Transverse colon (tissue), 4 donors: ENCODE data around the gene REV1.

Experiments
- POLR2A ChIP-seq: fragments of 450-650 bp; IDR thresholded peaks from one replicate; pipeline ENCODE4 v1.6.1; 2016; ENCODE audit warnings: antibody characterized with exemption, mild to moderate bottlenecking, moderate library complexity
- POLR2AphosphoS5 ChIP-seq, 3 donors: sonication (generic); formaldehyde crosslinking; IDR thresholded peaks; one replicate each; pipeline ENCODE4 v1.6.1; 2016; ENCODE audit warnings: antibody characterized with exemption in 3 of 3
- TF ChIP-seq, protein P1 (sequence below), 5 experiments: fragments of 200-600 bp in 3 of 5; fragments of 450-650 bp in 2 of 5; sonication (generic) in 3 of 5; IDR thresholded peaks; 1 replicate in 2 of 5; 2 replicates in 3 of 5; pipeline ENCODE4 v1.5.1; 2016 to 2017; ENCODE audit warnings: antibody characterized with exemption in 5 of 5, inconsistent platforms in 3 of 5, mild to moderate bottlenecking in 2 of 5, moderate library complexity in 1 of 5

DNA sequence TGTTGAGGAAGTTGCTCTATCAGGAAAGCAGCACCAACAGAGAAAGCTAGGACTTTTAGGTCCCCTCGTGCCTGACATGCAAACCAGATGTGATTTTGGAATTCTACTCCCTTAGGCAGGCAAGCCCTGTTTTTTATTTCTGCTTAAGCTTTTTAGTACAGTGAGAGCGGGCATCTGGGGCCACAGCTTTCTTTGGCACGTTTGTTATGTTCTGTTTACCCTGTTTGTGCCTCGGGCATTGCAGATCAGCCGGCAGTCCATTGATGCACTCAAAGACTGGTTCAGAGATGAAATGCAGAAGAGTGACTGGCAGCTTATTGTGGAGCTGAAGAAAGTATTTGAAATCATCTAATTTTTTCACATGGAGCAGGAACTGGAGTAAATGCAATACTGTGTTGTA, 90.8 kb downstream of the REV1 start:
- TF ChIP-seq, protein P1, sequence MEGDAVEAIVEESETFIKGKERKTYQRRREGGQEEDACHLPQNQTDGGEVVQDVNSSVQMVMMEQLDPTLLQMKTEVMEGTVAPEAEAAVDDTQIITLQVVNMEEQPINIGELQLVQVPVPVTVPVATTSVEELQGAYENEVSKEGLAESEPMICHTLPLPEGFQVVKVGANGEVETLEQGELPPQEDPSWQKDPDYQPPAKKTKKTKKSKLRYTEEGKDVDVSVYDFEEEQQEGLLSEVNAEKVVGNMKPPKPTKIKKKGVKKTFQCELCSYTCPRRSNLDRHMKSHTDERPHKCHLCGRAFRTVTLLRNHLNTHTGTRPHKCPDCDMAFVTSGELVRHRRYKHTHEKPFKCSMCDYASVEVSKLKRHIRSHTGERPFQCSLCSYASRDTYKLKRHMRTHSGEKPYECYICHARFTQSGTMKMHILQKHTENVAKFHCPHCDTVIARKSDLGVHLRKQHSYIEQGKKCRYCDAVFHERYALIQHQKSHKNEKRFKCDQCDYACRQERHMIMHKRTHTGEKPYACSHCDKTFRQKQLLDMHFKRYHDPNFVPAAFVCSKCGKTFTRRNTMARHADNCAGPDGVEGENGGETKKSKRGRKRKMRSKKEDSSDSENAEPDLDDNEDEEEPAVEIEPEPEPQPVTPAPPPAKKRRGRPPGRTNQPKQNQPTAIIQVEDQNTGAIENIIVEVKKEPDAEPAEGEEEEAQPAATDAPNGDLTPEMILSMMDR (IDR thresholded peaks at IDR 0.05): no peak
- no peak for TF ChIP-seq POLR2AphosphoS5 (IDR thresholded peaks at IDR 0.05)
- TF ChIP-seq POLR2A: no peak
